HL-60 (cell line): ENCODE data around the gene GFPT1.
A peak's percentile ranks its signal among the peaks of the same experiment; 100 is the strongest.

ENCODE experiments used
- DNase-seq, 2 experiments: peaks; one replicate each; pipeline ENCODE4 v3.0.0-alpha.2; 2010 to 2020; ENCODE audit warnings: low read depth in 1 of 2, low spot score in 1 of 2
- H3K27ac ChIP-seq: fragments of 250-450 bp; sonication (Bioruptor Pico); replicated peaks from 2 replicates; pipeline ENCODE4 v1.5.1; 2020; ENCODE audit warnings: mild to moderate bottlenecking, moderate library complexity
- H3K27me3 ChIP-seq: fragments of 250-450 bp; sonication (Bioruptor Pico); 2 replicates; pipeline ENCODE4 v1.5.1; 2021; ENCODE audit warnings: mild to moderate bottlenecking, moderate library complexity; ENCODE audit not compliant: insufficient read depth, poor library complexity, severe bottlenecking
- H3K4me3 ChIP-seq: replicated peaks from 2 replicates; pipeline ENCODE4 v1.5.1; 2011; ENCODE audit warnings: mild to moderate bottlenecking, control low read depth, low read length; ENCODE audit not compliant: insufficient read depth
- GABPA ChIP-seq: IDR thresholded peaks from 2 replicates; pipeline ENCODE4 v1.6.1; 2012; ENCODE audit warnings: low read depth
- POLR2AphosphoS5 ChIP-seq: IDR thresholded peaks from 2 replicates; pipeline ENCODE4 v1.6.1; 2012; ENCODE audit warnings: low read depth
- REST ChIP-seq: IDR thresholded peaks from 2 replicates; pipeline ENCODE4 v1.6.1; 2012; ENCODE audit warnings: low read depth; ENCODE audit not compliant: insufficient replicate concordance
- SPI1 ChIP-seq: IDR thresholded peaks from 2 replicates; pipeline ENCODE4 v1.6.1; 2012; ENCODE audit warnings: low read depth, mild to moderate bottlenecking, borderline replicate concordance
- TF ChIP-seq, protein P1 (sequence below): IDR thresholded peaks from one replicate; pipeline ENCODE4 v1.5.1; 2011; ENCODE audit warnings: low read length, control low read depth, inconsistent platforms; ENCODE audit not compliant: insufficient read depth

The GFPT1 gene

DNA sequence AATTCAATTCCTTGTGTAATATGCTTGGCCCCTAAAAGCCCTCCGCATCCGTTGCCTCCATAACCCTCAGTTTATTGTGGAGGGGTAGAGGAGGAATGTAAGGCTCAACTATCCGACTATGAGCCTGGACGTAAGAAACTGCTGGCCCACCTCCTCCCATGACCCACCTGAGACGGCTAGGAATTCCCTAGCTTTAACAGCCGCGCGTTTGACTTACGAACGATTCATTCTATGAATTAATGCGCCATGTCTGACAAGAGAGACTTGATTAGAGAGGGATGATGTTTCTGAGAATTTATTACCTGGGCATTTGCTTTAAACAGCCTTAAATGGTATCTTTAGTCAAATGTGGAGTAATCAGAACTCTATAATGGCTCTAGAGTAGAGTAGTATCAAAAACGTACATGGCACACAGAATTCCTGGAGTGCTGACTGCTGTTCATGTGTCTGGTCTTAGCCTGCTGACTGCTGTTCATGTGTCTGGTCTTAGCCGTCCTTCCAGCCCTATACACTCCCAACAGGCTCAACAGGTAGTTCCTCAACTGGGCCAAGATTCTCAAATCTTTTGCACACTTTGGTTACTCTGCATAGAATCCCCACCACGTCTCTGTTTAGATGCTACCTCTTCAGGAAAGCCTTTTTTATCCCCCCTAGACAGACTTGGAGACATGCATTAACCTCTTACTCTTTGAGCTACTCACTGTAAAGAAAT is 899 bp upstream of the GFPT1 start:
- TF ChIP-seq REST = no peak
- TF ChIP-seq, protein P1, sequence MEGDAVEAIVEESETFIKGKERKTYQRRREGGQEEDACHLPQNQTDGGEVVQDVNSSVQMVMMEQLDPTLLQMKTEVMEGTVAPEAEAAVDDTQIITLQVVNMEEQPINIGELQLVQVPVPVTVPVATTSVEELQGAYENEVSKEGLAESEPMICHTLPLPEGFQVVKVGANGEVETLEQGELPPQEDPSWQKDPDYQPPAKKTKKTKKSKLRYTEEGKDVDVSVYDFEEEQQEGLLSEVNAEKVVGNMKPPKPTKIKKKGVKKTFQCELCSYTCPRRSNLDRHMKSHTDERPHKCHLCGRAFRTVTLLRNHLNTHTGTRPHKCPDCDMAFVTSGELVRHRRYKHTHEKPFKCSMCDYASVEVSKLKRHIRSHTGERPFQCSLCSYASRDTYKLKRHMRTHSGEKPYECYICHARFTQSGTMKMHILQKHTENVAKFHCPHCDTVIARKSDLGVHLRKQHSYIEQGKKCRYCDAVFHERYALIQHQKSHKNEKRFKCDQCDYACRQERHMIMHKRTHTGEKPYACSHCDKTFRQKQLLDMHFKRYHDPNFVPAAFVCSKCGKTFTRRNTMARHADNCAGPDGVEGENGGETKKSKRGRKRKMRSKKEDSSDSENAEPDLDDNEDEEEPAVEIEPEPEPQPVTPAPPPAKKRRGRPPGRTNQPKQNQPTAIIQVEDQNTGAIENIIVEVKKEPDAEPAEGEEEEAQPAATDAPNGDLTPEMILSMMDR = no peak
- no peak for TF ChIP-seq SPI1
- TF ChIP-seq GABPA = no peak
- TF ChIP-seq POLR2AphosphoS5 = no peak
- no peak for DNase-seq
- Histone ChIP-seq H3K27ac (peak overlapping the region; percentile 84), H3K27me3 (no peaks in the 10 kb centered on the region), H3K4me3 (peak overlapping the region; percentile 99)

GRCh38 chr2:69386360-69386759 is 667 bp downstream of the GFPT1 start:
- peak overlapping the region; percentile 74 for H3K27ac ChIP-seq
- no peaks in the 10 kb centered on the region for H3K27me3 ChIP-seq
- H3K4me3 ChIP-seq = peak overlapping the region; percentile 99
- TF ChIP-seq SPI1 (no peak), REST (no peak), POLR2AphosphoS5 (no peak), GABPA (no peak)
- TF ChIP-seq, protein P1 = no peak
- no peak for DNase-seq

DNA sequence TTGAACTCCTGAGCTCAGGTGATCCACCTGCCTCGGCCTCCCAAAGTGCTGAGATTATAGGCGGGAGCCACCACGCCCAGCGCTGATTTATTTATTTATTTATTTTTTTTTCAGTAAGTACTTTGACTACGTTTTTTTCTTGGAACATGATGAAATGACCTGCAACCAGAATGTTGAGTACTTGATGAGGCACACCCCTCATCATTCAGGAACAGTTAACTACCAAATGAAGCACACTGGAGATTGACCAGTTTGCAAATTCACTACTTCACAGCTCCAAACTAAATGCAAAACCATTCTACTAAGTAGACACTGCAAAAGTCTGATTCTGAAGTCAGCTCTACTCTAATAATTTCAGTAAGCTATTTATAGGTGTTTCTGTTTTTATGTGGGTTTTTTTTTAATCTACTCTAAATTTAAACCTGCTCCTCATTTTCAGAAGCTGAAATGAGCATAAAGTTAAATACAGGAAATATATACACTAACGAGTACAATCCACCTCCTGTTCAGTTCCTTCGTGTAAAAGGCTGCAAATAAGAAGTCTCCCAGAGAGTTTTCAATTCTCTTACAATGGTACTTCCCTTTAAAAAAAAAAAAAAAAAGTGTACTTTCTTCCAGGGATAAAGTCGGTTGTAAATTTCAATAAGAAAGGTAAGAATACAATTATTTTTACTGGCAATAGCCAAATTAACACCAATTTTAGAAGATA is 1.4 kb downstream of the GFPT1 start:
- DNase-seq = no peak
- Histone ChIP-seq H3K27ac (peak overlapping the region; percentile 74), H3K27me3 (no peaks in the 10 kb centered on the region), H3K4me3 (peak overlapping the region; percentile 99)
- TF ChIP-seq POLR2AphosphoS5 (no peak), GABPA (no peak), REST (no peak), SPI1 (no peak)
- TF ChIP-seq, protein P1 = no peak
